Activated T-cell treated with anti-CD3 and anti-CD28 coated beads, Interleukin-2, amount 50 U/mL, for 1 hour (primary cell): ENCODE data around the gene RANBP3L.
"Not testable (repeated sequence)": the region's sequence is repeated elsewhere in the genome, so short reads cannot be mapped to it uniquely, and the experiment has no call there.

Source experiments
- DNase-seq: peaks from one replicate; pipeline ENCODE4 v3.0.0-alpha.2; 2020

RANBP3L gene, protein sequence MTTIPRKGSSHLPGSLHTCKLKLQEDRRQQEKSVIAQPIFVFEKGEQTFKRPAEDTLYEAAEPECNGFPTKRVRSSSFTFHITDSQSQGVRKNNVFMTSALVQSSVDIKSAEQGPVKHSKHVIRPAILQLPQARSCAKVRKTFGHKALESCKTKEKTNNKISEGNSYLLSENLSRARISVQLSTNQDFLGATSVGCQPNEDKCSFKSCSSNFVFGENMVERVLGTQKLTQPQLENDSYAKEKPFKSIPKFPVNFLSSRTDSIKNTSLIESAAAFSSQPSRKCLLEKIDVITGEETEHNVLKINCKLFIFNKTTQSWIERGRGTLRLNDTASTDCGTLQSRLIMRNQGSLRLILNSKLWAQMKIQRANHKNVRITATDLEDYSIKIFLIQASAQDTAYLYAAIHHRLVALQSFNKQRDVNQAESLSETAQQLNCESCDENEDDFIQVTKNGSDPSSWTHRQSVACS

DNA sequence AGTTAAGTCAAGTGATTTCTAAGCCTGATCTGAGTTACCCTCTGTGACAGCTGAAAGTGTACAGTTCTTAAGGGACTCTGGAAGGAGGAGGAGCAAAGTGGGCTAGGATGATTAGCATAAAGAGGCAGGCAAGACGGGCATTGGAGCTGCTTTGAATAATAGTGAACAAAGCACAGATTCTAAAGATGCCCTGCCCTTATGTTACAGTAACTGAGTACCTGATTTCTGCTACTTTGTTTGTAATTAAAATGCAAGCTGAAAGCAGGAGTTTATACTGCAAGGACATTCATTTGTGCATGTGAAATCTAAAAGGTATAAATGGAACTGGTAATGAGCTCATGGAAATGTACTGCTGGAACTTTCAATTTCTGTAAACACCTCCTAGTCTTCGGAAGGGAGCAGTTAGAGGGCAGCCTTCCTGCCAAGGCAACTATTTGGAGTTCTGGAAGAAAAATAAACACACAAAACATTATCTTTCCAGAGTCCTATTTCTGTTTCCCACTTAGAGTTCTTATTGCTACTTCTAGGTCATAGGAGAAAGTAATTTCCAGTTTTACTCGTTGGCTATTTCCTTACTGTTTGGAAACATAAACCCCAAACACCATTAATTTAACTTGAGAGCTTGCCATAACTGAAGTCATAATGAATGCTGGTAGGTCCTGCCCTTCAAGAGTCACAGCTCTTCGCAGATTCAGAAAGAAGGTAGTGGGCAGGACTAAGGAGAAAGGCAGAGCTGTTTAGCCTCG is at the start of gene RANBP3L:
Gene RANBP3L (minus strand): TSS at position 45 of the 746 bp plus-strand sequence. CDS start 486 bp downstream, outside the sequence.
- no peak for DNase-seq

DNA sequence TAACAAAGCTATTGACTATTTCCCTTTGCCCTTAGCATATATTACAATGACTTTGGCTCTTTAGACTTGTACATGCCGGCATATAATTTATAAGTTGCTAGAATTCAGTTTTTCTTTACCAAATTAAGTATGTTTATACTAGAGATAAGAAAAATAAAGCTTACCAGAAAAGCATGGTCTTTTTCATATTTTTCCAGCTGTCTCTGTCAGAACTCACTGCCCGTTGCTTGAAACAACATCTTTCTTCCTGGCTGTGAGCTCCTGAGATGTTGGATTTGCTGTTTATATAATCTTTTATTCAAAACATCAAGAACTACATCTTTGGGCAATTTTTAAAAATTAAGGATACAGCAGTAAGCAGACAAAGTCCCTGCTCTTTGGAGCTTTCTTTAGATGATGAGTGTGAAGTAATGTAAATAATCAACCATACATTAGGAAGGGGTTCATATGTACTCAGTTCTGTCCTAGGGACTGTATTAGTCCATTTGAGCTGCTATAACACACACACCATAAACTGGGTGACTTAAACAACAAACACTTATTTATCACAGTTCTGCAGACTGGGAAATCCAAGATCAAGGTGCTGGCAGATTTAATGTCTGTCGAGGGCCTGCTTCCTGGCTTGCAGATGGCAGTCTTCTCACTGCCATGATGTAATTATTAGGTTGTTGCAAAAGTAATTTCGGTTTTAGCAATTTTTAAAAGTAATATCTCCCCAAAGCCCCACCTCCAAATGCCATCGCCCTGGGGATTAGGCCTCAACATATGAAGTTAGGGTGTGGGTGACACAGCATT is 45.4 kb upstream of the RANBP3L start:
- DNase-seq, result no peak

DNA sequence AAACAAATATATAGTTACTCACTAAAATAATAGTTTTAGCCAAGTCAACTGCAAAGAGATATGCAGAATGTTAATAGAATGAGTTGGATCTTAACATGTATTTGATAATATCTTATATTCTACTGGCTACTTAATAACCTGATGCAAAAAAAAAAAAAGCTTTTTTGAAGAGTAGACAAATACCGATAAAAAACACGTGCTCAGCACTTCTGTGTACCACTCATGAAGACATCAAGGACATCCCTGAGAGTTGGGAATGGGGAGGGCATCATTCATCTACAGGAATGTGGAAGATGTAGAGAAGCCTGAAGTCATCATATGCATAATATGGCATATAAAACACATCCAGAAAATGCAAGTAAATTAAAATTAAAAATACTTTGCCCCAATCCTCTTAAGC is 43.2 kb upstream of the RANBP3L start:
- no peak for DNase-seq

DNA sequence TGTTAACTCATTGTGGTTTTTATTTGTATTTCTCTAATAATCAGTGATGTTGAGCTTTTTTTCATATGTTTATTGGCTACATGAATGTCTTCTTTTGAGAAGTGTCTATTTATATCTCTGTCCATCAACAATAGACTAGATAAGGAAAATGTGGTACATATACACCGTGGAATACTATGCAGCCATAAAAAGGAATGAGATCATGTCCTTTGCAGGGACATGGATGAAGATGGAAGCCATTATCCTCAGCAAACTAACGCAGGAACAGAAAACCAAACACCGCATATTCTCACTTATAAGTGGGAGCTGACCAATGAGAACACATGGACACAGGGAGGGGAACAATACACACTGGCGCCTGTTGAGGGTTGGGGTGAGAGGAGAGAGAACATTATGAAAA is 40.0 kb upstream of the RANBP3L start:
- DNase-seq, result not testable (repeated sequence)

DNA sequence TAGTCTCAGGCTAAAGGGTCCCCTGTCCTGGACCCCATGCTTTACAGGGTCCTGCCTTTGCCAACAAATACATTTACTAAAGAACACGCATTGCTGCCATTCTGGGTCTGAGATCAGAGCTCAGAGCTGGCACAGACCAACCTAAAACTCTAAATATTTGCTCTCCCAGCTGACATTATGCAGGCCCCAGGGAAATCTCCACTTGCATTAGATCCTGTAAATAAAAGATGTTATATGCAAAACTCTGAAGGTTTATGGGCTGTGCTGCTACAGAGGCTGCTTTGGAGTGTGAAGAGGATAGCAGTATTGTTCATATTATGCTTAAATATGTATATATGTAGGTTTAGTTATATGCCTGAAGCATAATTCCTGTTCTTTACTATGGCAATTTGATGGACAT is 35.9 kb upstream of the RANBP3L start:
- DNase-seq, result no peak

DNA sequence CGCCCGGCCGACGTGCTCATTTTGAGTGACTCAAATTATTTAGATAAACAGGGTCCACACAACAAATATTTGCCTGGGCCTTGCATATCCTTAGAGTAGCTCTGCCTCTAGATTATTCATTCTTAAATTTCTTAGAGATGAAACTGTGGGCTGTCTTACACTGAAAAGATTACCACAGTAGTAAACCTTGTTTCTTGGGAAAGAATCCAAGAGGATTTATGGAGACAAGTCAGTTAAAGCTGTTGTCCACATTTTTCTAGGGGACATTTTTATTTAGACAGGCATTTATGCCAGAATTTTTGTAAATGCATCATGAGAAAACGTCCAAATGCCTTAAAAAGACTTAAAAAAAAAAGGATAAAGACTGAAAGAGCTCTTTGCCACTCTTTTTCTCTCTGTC is 32.6 kb upstream of the RANBP3L start:
- DNase-seq, result no peak

DNA sequence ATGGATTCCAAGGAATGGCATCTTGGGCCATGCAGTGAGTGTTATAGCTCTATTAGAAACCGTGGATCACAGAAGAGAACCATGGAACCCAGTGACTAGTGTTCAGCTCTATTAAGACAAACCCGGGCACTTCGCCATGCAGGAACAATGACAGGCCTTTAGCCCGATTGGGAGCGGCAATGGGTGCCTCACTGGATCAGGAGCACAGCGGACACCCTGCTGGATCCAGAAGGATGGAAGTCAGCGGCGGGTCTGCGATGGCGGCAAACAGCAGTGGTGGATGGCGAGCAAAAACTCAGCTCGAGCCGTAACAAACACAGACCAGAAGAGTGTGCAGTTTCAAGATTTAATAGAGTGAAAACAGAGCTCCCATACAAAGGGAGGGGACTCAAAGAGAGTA is 31.0 kb upstream of the RANBP3L start:
- not testable (repeated sequence) for DNase-seq

DNA sequence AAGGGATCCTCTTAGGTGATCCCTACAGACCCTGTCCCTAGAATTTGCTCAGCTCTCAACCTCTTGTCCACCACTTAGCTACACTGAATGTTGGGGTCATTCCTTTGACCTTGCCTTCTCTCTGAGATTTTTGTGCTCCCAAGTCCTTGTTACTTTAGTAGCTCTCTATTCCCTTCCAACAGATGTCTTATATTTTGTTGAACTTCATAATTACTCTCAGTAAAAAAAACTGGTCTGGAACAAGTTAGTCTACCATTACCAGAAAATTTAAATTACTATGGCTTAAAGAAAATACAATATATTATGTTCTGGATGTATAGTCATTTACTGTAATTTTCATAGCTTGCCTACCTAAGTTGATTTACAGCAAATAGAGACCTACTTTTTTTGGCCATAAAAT is 23.5 kb upstream of the RANBP3L start:
- no peak for DNase-seq

DNA sequence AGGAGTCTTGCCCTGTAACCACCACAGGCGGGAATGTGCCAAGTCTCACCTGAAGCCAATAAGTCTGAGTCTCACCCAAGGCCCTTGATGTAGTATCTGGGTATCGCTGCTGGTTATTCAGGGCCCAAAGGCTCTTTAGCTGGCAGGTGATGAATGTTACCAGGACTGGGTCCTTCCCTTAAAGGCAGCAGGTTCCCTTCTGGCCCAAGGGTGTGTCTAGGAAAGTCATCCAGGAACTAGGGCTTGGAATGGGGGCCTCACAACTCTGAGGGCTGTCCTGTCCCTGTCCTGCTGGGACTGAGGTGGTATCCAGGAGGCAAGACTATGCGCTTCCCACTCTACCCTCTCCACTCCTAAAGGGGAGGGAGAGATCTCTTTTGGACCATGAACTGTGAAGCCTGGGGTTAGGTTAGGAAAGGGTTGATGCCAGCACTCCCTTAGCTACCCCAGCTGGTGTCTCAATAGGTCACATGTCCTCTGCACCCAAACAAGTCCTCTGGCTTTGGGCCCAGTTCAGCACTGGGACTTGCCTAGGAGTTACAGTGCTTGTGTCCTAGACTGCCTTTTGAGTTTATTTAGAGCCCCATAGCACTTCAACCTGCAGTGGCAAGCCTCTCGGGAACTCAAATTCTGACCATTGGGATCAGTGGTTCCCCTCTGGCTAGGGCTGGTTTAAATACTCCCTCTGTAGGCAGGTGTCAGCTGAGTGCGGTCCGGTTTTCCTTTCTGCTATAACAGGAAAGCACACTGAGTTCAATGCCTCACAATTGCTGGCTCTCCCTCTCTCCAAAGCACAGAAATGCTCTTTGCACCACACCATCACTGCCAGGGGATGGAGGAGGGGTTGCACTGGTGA is 22.5 kb upstream of the RANBP3L start:
- DNase-seq, result no peak

DNA sequence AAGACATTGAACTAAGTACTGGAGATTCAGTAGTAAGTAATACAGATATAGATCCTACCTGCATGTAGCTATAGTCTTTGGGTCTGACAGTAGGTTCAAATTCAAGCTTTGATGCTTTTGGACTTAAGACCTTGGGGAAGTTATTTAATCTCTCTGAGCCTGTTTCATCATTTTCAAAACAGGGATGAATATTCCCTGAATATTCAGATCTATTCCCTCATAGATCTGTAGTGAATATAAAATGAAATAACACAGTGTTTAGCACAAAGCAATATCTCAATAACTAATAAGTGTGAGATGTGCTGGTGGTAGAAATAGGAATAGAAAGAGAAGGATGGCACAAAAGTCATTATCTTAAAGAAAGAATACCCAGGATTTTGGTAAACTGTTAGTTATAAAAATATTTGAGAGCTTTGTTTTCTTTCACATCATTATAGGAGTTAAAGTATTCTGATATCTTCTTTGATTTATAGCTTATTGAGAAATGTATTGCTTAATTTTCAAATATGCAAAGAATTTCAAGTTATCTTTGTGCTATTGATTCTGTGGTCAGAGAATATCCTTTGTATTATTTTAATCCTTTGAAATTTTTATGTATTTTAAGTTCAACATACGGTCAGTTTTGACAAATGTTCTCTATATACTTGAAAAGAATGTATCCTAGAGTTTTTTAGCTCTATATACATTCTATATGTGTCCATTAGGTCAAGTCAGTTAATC is 11.4 kb upstream of the RANBP3L start:
- no peak for DNase-seq

DNA sequence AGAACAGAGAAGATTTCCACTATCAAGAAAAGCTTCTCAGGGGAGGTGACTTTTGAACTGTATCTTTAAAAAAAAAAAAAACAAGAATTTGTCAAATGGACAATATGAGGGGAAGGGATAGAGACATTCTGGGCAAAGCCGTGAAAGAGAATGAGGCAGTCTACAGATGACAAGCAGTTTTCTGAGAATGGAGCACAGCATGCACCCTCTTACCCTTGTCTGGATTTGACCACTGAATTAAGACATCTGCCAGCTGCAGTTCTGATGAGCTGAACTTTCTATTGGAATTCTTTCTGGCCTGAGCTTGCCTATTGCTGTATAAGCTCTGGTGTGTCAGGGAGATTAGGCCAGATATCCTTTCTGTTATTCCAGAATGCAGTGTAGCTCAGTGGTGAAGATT is 10.3 kb upstream of the RANBP3L start:
- no peak for DNase-seq

DNA sequence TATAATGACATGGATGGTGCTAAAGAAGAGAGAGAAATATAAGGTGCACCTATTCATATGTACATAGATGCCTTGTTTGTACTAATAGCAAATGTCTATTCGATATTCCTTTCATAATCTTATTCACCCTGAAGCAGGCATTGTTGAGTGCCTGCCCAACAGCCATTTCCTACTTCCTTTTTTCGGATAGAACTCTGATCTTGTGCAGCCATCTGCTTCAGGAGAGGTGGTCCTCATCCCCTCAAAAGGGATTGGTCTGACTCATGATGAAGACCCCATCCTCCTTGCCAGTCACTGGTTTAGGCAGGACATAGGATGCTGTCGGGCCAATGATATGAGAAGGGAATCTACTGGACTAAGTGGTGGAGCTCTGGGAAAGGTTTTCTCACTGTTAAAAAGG is 8.4 kb upstream of the RANBP3L start:
- DNase-seq, result no peak

DNA sequence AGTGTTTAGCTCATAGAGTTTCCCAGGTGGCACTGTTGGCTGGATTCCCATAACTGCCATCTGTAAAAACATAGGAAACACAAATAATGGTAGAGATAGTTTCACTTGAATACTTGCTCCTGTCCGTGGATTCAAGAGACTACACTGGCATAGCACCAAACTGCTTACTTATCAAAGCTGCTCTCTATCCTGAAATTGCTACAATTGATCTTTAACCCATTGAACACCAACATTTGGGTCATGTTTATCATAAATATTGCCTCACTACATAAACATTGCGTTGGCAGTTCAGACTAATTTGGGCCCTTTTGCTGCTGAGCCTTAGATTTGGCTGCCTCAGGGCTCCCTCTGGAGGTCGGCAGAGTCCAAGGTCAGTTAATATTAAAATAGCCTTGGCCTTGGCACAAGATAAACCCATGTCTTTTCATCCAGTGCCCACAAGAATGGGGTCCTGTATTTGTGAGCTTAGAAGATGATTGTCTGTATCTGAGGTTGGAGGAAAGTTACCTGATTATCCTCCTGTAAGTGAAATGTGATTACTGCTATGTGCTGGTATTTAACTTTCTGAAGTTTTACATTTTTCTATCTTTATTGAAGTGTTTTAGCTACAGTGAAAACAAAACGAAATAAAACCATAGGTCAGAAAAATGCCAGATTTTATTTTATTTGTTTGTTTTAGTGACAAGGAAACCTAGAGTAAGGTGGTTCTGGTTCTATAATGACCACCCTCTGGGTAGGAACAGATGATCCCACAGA is 4.0 kb upstream of the RANBP3L start:
- DNase-seq, result no peak

DNA sequence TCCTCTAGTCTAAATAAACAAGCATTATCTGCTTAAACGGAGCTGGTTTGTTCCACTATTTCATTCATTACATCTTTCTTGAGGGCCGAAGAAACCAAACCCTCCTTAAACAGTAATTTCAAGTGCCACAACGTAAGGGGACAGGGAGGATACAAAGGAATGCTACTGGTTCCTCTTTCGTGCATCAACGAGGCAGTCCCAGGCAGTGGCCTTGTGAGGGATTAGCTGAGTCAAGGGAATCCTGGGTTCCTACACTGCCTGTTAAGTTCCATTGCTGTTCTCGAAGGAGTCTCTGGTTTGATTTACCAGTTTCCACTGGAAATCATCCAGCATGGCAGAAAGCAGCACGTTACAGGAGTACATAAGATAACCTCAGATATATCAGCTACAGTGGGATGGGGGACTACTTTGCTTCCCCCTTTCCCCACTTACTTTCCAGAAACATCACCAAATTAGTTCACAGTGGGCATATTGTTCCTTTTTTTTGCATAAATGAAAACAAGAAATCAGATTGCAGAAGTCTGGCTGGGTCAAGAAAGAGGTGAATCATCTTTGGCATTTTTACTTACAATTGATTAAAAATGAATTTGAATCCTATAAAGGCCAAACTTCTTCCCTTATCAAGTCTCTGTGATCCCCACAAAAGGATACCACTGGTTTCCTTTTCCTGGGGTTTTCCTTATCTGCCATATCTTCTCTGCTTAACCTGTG is 2.5 kb upstream of the RANBP3L start:
- no peak for DNase-seq

DNA sequence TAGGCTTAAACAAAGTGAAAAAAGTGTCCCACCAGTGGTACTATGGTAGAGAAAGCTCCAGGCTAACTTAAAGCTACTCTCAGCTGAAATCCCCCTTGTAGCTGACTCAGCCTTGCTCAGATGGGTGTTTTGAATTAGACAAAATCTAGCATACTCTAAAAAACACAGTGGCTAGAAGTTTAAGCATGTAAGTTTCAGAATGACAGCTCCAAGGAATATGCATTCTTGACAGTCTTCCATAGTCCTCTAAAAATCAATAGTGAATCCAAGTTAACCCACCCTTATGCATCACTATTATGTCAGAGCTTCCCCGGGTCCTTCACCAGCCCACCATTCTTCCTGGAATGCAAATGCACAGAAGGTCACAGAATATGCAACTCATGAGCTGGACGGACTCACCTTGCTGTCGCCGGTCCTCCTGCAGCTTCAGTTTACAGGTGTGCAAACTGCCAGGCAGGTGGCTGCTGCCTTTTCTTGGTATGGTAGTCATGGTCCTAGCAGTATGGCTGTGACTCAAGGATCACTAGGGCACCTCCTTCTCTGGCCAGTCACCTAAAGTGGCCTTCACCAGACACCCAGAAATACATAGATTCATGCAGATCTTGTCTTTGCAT is 668 bp downstream of the RANBP3L start:
- no peak for DNase-seq

DNA sequence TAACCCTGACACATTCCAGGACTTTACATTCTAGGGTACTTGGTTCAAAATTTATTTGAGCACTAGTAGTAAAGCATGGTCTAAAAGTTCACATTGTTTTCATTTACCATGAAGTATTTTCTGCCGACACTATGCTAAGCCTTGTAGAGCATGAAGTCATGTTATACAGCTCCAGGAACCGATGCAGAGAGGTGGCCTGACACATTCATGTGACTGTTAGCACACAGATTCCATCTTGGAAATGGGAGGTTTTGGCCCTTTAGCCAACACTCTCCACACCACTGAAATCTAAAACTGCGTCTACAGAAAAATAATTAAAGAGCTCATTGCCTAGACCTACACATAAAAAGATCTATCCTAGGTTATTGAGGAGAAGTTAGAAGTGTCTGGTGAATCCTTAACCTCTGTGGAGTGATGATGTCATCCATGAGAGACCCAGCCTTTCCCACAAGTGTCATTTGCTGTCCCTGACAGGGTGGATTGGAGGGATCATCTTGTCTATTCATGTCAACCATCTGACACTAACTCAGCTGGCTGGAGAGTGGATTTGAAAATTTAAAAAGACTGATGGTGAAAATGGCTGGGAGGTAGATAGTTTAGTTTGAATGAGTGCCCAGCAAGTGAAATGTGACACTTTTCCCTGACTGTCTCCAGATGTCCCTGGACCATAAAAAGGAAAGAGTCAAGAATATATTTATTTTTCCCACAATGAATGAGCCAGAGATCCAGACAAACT is 1.3 kb downstream of the RANBP3L start:
- no peak for DNase-seq

DNA sequence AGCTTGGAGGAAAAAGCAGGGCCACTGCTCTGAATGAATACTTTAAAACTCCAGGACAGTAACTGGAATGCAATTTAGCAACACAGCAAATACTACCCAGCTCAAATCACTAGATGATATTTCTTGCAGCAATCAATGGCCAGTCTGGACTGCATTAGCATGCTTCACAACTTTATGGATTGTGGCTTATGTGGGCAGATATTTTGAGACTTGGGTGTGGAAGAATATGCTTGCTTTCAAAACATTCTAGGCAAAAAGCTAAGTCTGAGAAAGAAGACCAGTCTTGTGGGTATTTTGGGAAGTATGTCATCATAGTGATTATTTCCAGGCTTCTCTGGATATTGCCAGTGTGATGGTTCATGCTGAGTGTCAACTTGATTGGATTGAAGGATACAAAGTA is 3.1 kb downstream of the RANBP3L start:
- DNase-seq, result no peak

DNA sequence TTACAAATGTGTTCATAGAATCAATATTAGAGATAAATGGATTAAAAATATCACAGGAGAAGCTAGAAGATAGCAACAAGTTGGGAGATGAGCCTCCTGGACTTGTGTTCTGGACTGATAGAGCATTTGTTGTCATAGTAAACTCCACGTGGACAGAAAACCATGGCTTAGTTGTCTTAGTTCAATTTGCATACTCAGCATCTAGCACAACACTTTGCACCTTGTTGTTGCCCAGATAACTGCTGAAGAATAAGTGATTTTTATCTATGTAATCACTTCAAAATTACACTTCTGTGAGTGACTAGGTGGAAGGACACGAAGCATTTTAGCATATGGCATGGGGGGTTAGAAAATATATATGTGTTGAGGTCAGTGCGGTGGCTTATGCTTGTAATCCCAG is 4.0 kb downstream of the RANBP3L start:
- DNase-seq, result no peak
